Activated B cell treated with CpG ODN at 0.5 μM for 24 hours (primary cell): ENCODE results near the gene OSBPL7. TPM values are rescaled to one million over a fixed set of nuclear protein-coding genes. Genes with fewer than 3 reads are reported as not detected.

Experiments
- ATAC-seq: fragments of 200-7000 bp; cut with Tn5 transposase; one replicate; pipeline ENCODE4 v1.10.0; 2021; ENCODE audit warnings: low read depth, mild to moderate bottlenecking, moderate library complexity
- CTCF ChIA-PET: fragments of 350-600 bp; sonication (Branson Sonifier 250); formaldehyde crosslinking; loops from one replicate; lab custom pipeline; 2021; ENCODE audit warnings: antibody characterized with exemption; lab: Charles Lee
- POLR2A ChIA-PET: fragments of 350-600 bp; sonication (Branson Sonifier 250); formaldehyde crosslinking; loops from one replicate; lab custom pipeline; 2021; ENCODE audit warnings: antibody characterized with exemption; lab: Charles Lee
- DNase-seq: peaks from one replicate; pipeline ENCODE4 v3.0.0; 2022
- H3K27ac Mint-ChIP-seq: one replicate; pipeline ENCODE4 v1.8.0; 2020; ENCODE audit warnings: mixed read lengths
- H3K27me3 Mint-ChIP-seq: one replicate; pipeline ENCODE4 v1.8.0; 2021; ENCODE audit warnings: mixed read lengths
- H3K36me3 Mint-ChIP-seq: one replicate; pipeline ENCODE4 v1.8.0; 2021; ENCODE audit warnings: low read depth, mixed read lengths
- H3K4me1 Mint-ChIP-seq: one replicate; pipeline ENCODE4 v1.8.0; 2021; ENCODE audit warnings: mixed read lengths
- H3K4me3 Mint-ChIP-seq: one replicate; pipeline ENCODE4 v1.8.0; 2020; ENCODE audit warnings: mild to moderate bottlenecking, mixed read lengths
- H3K9me3 Mint-ChIP-seq: one replicate; pipeline ENCODE4 v1.8.0; 2020; ENCODE audit warnings: mixed read lengths
- intact Hi-C: fragments of 100-400 bp; cut with micrococcal nuclease; formaldehyde crosslinking; loops from one replicate; pipeline ENCODE4 v1.15.1; 2024
- total RNA-seq: library from RNA; stranded (reverse); gene quantifications from 2 replicates; pipeline ENCODE4 v1.2.3, GENCODE V29; 2022
- TF ChIP-seq, protein P1 (sequence below): fragments of 200-600 bp; IDR thresholded peaks from one replicate; pipeline ENCODE4 v1.8.0; 2022; ENCODE audit warnings: antibody characterized with exemption, mild to moderate bottlenecking

OSBPL7 gene
- total RNA-seq, 1 donor from 2014 or later, result 34.4 TPM

DNA sequence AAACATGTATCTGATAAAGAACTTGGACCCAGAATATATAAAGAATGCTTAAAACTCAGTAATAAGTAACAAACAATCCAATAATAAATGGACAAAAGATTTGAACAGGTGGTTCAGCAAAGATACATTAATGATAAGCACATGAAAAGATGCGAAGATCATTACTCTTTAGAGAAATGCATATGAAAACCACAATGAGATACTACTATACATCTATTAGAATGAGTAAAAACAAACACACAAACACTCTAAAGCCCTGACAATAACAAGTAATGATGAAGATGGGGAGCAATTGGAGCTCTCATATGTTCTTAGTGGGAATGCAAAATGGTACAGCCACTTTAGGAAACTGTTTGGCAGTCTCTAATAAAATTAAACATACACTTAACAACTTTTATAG, 29.1 kb downstream of the OSBPL7 start:
- Mint-ChIP-seq H3K27me3 (peaks cover 44% of the 10 kb centered on the region), H3K36me3 (no peaks in the 10 kb centered on the region), H3K4me3 (no peak overlapping the region), H3K27ac (no peak overlapping the region), H3K9me3 (no peaks in the 10 kb centered on the region), H3K4me1 (peaks cover 9% of the 10 kb centered on the region)
- DNase-seq (no peak), ATAC-seq (no peak)
- TF ChIP-seq, protein P1, sequence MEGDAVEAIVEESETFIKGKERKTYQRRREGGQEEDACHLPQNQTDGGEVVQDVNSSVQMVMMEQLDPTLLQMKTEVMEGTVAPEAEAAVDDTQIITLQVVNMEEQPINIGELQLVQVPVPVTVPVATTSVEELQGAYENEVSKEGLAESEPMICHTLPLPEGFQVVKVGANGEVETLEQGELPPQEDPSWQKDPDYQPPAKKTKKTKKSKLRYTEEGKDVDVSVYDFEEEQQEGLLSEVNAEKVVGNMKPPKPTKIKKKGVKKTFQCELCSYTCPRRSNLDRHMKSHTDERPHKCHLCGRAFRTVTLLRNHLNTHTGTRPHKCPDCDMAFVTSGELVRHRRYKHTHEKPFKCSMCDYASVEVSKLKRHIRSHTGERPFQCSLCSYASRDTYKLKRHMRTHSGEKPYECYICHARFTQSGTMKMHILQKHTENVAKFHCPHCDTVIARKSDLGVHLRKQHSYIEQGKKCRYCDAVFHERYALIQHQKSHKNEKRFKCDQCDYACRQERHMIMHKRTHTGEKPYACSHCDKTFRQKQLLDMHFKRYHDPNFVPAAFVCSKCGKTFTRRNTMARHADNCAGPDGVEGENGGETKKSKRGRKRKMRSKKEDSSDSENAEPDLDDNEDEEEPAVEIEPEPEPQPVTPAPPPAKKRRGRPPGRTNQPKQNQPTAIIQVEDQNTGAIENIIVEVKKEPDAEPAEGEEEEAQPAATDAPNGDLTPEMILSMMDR, result no peak
- POLR2A ChIA-PET, result no interaction called here
- CTCF ChIA-PET, result interaction anchor here (1.3 kb wide), 1 partner anchor 9 kb away, joined by 6 read pairs; no protein-coding TSS in a partner anchor
- intact Hi-C loops, result no loop called here

DNA sequence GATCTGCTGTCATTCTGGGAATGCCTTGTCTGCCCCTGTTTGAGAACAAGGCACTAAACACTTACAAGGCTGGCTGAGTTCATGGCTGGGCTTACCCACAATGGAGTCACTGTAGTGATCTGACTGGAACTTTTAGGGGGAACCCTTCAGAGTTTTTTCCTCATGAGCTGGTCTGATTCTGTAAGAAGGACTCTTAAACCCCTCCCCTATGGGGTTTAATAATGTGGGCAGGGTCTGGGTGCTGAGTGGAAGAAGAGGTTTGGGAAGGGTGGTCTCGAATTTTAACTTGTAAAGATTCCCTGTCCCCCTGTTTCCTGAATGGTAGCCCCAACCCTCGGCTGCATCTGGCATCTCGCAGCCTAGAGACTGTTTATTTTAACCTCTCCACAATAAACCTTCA, 30.6 kb downstream of the OSBPL7 start:
- Mint-ChIP-seq H3K27me3 (peaks cover 42% of the 10 kb centered on the region), H3K36me3 (no peaks in the 10 kb centered on the region), H3K9me3 (no peaks in the 10 kb centered on the region), H3K4me3 (no peak overlapping the region), H3K27ac (no peak overlapping the region), H3K4me1 (peaks cover 9% of the 10 kb centered on the region)
- ATAC-seq, result no peak
- CTCF ChIA-PET, result interaction anchor here (1.4 to 1.6 kb wide), 2 partner anchors 92 to 93 kb away, joined by 3 to 5 read pairs; no protein-coding TSS in a partner anchor
- POLR2A ChIA-PET, result no interaction called here
- intact Hi-C loops, result loop anchor here (2.0 kb wide), 1 partner anchor 92 kb away; no protein-coding TSS in a partner anchor
- TF ChIP-seq, protein P1, result no peak
- DNase-seq, result no peak

DNA sequence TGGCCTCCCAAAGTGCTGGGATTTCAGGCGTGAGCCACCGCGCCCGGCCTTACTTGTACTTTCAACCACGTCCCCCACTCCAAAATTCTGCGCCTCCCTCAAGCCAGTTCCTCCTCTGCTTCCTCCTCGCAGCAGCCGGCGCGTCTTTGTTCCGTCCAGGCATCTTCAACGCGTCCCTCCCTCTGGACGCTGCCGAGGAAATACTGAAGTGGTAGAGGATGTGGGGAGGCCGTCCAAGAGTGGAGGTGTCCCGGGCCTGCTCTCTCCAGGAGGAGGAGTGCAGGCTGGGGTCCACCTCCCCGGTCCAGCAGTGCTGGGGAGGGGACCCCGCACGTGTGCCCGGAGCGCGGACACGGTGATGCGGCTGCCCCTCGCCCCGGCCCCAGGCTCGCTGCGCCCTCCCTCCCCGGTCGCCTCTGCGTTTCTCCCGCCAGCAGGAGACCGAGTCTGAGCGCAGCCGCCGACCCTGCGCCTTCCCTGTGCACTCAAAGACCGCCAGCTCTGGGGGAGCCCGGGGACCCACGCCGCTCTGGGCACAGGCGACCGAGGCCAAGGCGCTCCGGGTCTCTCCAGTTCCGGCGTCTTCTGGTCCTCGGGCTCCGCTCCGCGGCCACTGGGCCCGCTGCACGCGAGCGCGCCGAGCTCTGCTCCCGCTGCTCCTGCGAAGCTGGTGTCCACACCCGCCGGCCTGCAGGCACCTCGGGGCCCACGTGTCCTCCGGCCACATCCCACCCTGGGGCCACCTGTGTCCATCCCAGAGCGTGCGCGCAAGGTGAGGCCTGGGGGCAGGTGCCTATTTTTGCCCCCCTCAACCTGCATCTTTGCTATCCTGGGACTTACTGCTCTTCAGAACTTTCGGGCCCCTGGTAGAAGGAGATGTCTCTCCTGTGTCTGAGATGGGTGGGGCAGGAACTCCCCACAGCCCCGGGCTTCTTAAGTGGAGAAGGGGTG, 31.7 kb downstream of the OSBPL7 start:
- POLR2A ChIA-PET, result interaction anchor here (0.7 kb wide), 1 partner anchor 297 kb away, joined by 3 read pairs; no protein-coding TSS in a partner anchor

DNA sequence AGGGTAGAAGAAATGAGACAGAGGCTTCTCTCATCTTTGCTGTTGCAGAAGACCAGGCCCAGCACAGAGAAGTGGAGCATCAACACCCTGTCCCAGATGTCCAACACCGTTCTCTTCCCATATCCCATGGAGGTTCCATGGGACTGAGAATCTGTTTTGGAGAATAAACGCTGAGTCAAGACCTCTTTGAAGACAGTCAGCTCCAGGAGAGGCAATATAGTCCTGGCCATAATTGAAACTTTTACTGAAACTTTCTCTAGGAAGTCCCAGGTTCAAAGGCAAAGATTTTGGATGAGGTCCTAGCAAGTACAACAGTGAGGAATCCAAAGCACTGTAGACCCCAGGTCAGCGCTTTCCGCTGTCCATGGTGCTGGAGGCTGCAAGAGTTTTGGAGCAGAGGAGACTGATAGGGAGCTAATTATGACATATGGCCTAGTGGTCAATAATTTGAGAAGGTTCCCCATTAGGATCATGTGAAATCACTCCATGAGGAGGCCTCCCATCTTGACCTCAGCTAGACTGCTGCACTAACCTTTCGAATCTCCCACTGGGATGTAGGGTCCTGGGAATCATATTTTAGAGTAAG, 36.0 kb downstream of the OSBPL7 start:
- H3K9me3 Mint-ChIP-seq, result no peaks in the 10 kb centered on the region
- H3K36me3 Mint-ChIP-seq, result no peaks in the 10 kb centered on the region
- H3K27me3 Mint-ChIP-seq, result peaks cover 60% of the 10 kb centered on the region
- ATAC-seq (no peak), DNase-seq (no peak)
- H3K4me3 Mint-ChIP-seq, result no peak overlapping the region
- H3K4me1 Mint-ChIP-seq, result peaks cover 8% of the 10 kb centered on the region
- ChIA-PET CTCF (interaction anchor here (0.8 kb wide), 1 partner anchor 17 kb away, joined by 4 read pairs; no protein-coding TSS in a partner anchor), POLR2A (no interaction called here)
- TF ChIP-seq, protein P1, result no peak
- H3K27ac Mint-ChIP-seq, result no peak overlapping the region
- intact Hi-C loops, result no loop called here

More for the DNA sequence above, 31.7 kb downstream of the OSBPL7 start:
- H3K36me3 Mint-ChIP-seq, result no peaks in the 10 kb centered on the region
- peaks cover 54% of the 10 kb centered on the region for H3K27me3 Mint-ChIP-seq
- H3K4me1 Mint-ChIP-seq, result peaks cover 9% of the 10 kb centered on the region
- DNase-seq (peak; percentile 48), ATAC-seq (peak; percentile 80)
- H3K4me3 Mint-ChIP-seq, result peak overlapping the region; percentile 74
- intact Hi-C loops, result loop anchor here (1.0 to 2.0 kb wide), 3 partner anchors 14 to 126 kb away; no protein-coding TSS in a partner anchor
- TF ChIP-seq, protein P1, result no peak
- no peaks in the 10 kb centered on the region for H3K9me3 Mint-ChIP-seq
- no peak overlapping the region for H3K27ac Mint-ChIP-seq
- CTCF ChIA-PET, result interaction anchor here (0.7 to 1.6 kb wide), 7 partner anchors 57 to 126 kb away, joined by 3 to 5 read pairs (median 3); partner anchors contain the start of gene TBX21
